HepG2 (cell line): Measurements from ENCODE around the gene BSG. TPM values are rescaled to one million over a fixed set of nuclear protein-coding genes. Genes with fewer than 3 reads are reported as not detected.

Experiments used
- ASH2L ChIP-seq: fragments of 300-600, 200-600 bp; sonication (generic); IDR thresholded peaks from 2 replicates; pipeline ENCODE4 v1.7.0; 2017; ENCODE audit warnings: low read depth, mild to moderate bottlenecking, moderate library complexity, mixed read lengths, low read length; ENCODE audit not compliant: insufficient read length
- ATF4 ChIP-seq, 2 experiments: fragments of 450-650 bp in 1 of 2; sonication (generic) in 1 of 2; formaldehyde crosslinking; IDR thresholded peaks; 2 replicates each; pipeline versions ENCODE4 v1.5.0 to v1.8.0; 2020 to 2022; ENCODE audit warnings: mild to moderate bottlenecking in 1 of 2, missing genetic modification reagents in 1 of 2
- ATM ChIP-seq: fragments of 450-650 bp; IDR thresholded peaks from 2 replicates; pipeline ENCODE4 v1.7.1; 2017; ENCODE audit warnings: mild to moderate bottlenecking, borderline replicate concordance
- E2F2 ChIP-seq: sonication (generic); formaldehyde crosslinking; IDR thresholded peaks from 2 replicates; pipeline ENCODE4 v1.4.0; 2020; ENCODE audit warnings: missing genetic modification reagents, borderline replicate concordance
- ELF4 ChIP-seq: sonication (generic); formaldehyde crosslinking; IDR thresholded peaks from 2 replicates; pipeline ENCODE4 v1.5.0; 2020; ENCODE audit warnings: missing genetic modification reagents, mild to moderate bottlenecking, moderate library complexity, borderline replicate concordance
- GMEB1 ChIP-seq: sonication (generic); formaldehyde crosslinking; IDR thresholded peaks from 2 replicates; pipeline ENCODE4 v1.5.1; 2020; ENCODE audit warnings: missing genetic modification reagents, mild to moderate bottlenecking, borderline replicate concordance
- GTF2F1 ChIP-seq: fragments of 150-350 bp; IDR thresholded peaks from 2 replicates; pipeline ENCODE4 v1.6.1; 2014; ENCODE audit warnings: low read length
- MAZ ChIP-seq, 2 experiments: sonication (generic) in 1 of 2; formaldehyde crosslinking in 1 of 2; IDR thresholded peaks; 2 replicates each; pipeline versions ENCODE4 v1.5.0 to v1.6.1; 2012 to 2020; ENCODE audit warnings: low read depth in 2 of 2, mild to moderate bottlenecking in 2 of 2, borderline replicate concordance in 1 of 2, improper control_type of control experiment in 1 of 2, low read length in 1 of 2, missing genetic modification reagents in 1 of 2, moderate library complexity in 1 of 2
- MEF2D ChIP-seq: sonication (generic); formaldehyde crosslinking; IDR thresholded peaks from 2 replicates; pipeline ENCODE4 v1.5.1; 2020; ENCODE audit warnings: mild to moderate bottlenecking, missing genetic modification reagents
- MIER2 ChIP-seq: IDR thresholded peaks from 2 replicates; pipeline ENCODE4 v1.6.1; 2016; ENCODE audit warnings: missing biosample characterization, missing genetic modification reagents
- RAD21 ChIP-seq: fragments of 450-650 bp; formaldehyde crosslinking; IDR thresholded peaks from 2 replicates; pipeline ENCODE4 v1.5.0; 2020; ENCODE audit warnings: mild to moderate bottlenecking
- SPEN ChIP-seq: sonication (generic); formaldehyde crosslinking; IDR thresholded peaks from 2 replicates; pipeline ENCODE4 v1.5.1; 2020; ENCODE audit warnings: low read depth, mild to moderate bottlenecking, missing genetic modification reagents
- TEAD3 ChIP-seq: optimal IDR thresholded peaks from 2 replicates; pipeline ENCODE3; 2016; ENCODE audit warnings: borderline replicate concordance
- ZFP82 ChIP-seq: sonication (generic); formaldehyde crosslinking; IDR thresholded peaks from 2 replicates; pipeline ENCODE4 v1.5.1; 2020; ENCODE audit warnings: mild to moderate bottlenecking, missing genetic modification reagents, borderline replicate concordance
- ZMYM3 ChIP-seq: sonication (generic); formaldehyde crosslinking; IDR thresholded peaks from 2 replicates; pipeline ENCODE4 v1.5.1; 2020; ENCODE audit warnings: mild to moderate bottlenecking, missing genetic modification reagents
- ZNF430 ChIP-seq: sonication (generic); formaldehyde crosslinking; IDR thresholded peaks from 2 replicates; pipeline ENCODE4 v1.9.0; 2021; ENCODE audit warnings: mild to moderate bottlenecking, missing genetic modification reagents
- ZNF670 ChIP-seq: sonication (generic); formaldehyde crosslinking; IDR thresholded peaks from 2 replicates; pipeline ENCODE4 v1.8.0; 2022; ENCODE audit warnings: mild to moderate bottlenecking, missing genetic modification reagents, borderline replicate concordance
- ZUFSP ChIP-seq: sonication (generic); formaldehyde crosslinking; IDR thresholded peaks from 2 replicates; pipeline ENCODE4 v1.9.0; 2021; ENCODE audit warnings: missing genetic modification reagents, mild to moderate bottlenecking, borderline replicate concordance
- polyA plus RNA-seq, 8 experiments: library from polyadenylated mRNA; depleted of rRNA in 3 of 8; stranded (reverse) in 7 of 8; unstranded in 1 of 8; fragments of >200 nt; fragmentation: Illumina TruSeq in 4 of 8; extraction: Trizol in 4 of 8; gene quantifications; 2 replicates each; pipeline versions ENCODE4 v1.2.1 to v1.2.3, GENCODE V29; 2011 to 2016; ENCODE audit warnings: low read depth in 4 of 8, missing spikeins in 1 of 8, mixed read lengths in 1 of 8; ENCODE audit not compliant: insufficient read depth in 1 of 8
- total RNA-seq, 5 experiments: library from RNA; depleted of rRNA; stranded (reverse); fragments of >200 nt; fragmentation: Illumina TruSeq; extraction: Trizol; gene quantifications; 2 replicates each; pipeline ENCODE4 v1.2.3, GENCODE V29; 2016; ENCODE audit warnings: low read depth in 1 of 5
- TF ChIP-seq, protein P1 (sequence below): sonication (generic); formaldehyde crosslinking; IDR thresholded peaks from 2 replicates; pipeline ENCODE4 v1.4.0; 2020; ENCODE audit warnings: mild to moderate bottlenecking, missing genetic modification reagents
- TF ChIP-seq, protein P2 (sequence below): sonication (generic); formaldehyde crosslinking; IDR thresholded peaks from 2 replicates; pipeline ENCODE4 v1.8.0; 2022; ENCODE audit warnings: low read depth, missing genetic modification reagents

BSG gene
- total and polyA plus RNA-seq, 2 of the 13 experiments (the other 11 are each of a cell fraction or from before 2014, with no cell fraction given) = 309 to 754 TPM

DNA sequence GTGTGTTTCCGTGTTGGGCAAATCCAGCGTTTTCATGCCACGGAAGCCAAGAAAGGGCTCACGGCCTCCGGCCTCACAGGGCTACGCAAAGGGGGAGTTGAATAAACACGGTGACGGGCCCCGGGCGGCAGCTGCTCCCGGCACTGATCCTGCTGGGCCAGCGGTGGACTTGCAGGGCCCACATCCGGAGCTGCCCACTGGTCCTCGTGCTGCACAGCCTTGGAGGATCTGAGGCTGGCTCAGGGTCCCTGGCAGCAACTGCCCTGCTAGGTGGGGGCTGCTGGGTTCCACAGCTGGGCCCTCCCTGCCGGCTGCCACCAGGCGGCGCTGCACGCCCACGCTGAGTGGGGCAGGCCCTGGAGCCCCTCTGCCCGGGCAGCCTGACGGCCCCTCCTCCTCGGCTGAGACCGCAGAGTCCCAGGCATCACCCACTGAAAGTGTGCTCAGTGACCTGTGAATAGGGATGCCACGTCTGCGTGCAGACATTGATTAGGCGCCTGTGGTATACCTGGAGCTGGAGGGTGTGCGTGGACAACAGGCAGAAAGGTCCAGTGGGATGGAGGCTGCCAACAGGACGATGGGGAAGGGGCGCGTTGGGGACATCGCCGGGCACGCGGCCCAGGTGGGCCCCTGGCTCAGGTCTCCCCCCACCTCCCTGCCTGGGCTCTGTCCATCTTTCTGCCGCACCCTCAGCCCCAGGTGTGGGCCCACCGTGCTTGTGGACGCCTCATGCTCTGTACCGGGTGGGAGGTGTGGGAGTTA lies 12.0 kb downstream of the BSG start (continued):
- TF ChIP-seq MAZ (IDR thresholded peaks at IDR 0.05; ENCODE audit: borderline replicate concordance, low read depth, low read length) = peak; percentile 72
- peak; percentile 94 for TF ChIP-seq MAZ (CRISPR knock-in tag; IDR thresholded peaks at IDR 0.05; ENCODE audit: low read depth)
- no peak for TF ChIP-seq ZNF430 (CRISPR knock-in tag)
- TF ChIP-seq MEF2D (CRISPR knock-in tag) = peak; percentile 64
- no peak for TF ChIP-seq ATM
- TF ChIP-seq, protein P1, sequence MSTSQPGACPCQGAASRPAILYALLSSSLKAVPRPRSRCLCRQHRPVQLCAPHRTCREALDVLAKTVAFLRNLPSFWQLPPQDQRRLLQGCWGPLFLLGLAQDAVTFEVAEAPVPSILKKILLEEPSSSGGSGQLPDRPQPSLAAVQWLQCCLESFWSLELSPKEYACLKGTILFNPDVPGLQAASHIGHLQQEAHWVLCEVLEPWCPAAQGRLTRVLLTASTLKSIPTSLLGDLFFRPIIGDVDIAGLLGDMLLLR = peak; percentile 68
- no peak for TF ChIP-seq ATF4 (CRISPR knock-in tag; IDR thresholded peaks at IDR 0.05)
- peak; percentile 87 for TF ChIP-seq RAD21 (CRISPR knock-in tag)
- TF ChIP-seq SPEN (CRISPR knock-in tag) = peak; percentile 40; the same call in 1 of the 2 replicates
- 0 out of 2 replicates have a peak, but pooled peaks have one; percentile 52 for TF ChIP-seq MIER2 (CRISPR knock-in tag)
- TF ChIP-seq GMEB1 (CRISPR knock-in tag) = peak; percentile 59; the same call in 1 of the 2 replicates
- TF ChIP-seq TEAD3 (CRISPR knock-in tag) = peak; percentile 71
- peak; percentile 23; the same call in 1 of the 2 replicates for TF ChIP-seq ZMYM3 (CRISPR knock-in tag)
- no peak for TF ChIP-seq ELF4 (CRISPR knock-in tag)
- TF ChIP-seq GTF2F1 = no peak
- 0 out of 2 replicates have a peak, but pooled peaks have one; percentile 17 for TF ChIP-seq E2F2 (CRISPR knock-in tag)
- peak; percentile 85 for TF ChIP-seq ZNF670 (CRISPR knock-in tag)
- no peak for TF ChIP-seq ZUFSP
- no peak for TF ChIP-seq ZFP82 (CRISPR knock-in tag)
- TF ChIP-seq, protein P2, sequence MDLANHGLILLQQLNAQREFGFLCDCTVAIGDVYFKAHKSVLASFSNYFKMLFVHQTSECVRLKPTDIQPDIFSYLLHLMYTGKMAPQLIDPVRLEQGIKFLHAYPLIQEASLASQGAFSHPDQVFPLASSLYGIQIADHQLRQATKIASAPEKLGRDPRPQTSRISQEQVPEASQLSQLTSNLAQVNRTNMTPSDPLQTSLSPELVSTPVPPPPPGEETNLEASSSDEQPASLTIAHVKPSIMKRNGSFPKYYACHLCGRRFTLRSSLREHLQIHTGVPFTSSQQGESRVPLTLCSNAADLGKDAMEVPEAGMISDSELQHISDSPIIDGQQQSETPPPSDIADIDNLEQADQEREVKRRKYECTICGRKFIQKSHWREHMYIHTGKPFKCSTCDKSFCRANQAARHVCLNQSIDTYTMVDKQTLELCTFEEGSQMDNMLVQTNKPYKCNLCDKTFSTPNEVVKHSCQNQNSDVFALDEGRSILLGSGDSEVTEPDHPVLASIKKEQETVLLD (CRISPR knock-in tag) = no peak
- peak; percentile 42 for TF ChIP-seq ASH2L
